ENCODE data around the gene AOPEP.

Gene AOPEP

GRCh38 chr9:95124582-95125367 lies 398.3 kb downstream of the AOPEP start:
- Histone ChIP-seq H4K20me1 (ENCODE audit: insufficient read depth, low read length) (no peaks in the 10 kb centered on the region), H3K9ac (ENCODE audit: low read length) (no peak overlapping the region), H3K9me3 (ENCODE audit: insufficient read depth, low read length) (no peaks in the 10 kb centered on the region), H3K27me3 (ENCODE audit: low read depth, low read length) (no peaks in the 10 kb centered on the region), H3K27ac (ENCODE audit: low read length) (no peak overlapping the region), H3K79me2 (ENCODE audit: low read length) (no peaks in the 10 kb centered on the region), H3K36me3 (replicated peaks; ENCODE audit: low read depth, low read length) (no peaks in the 10 kb centered on the region), H3K4me2 (ENCODE audit: low read length) (no peak overlapping the region), H2AFZ (ENCODE audit: low read depth, low read length) (no peak overlapping the region), H3K4me3 (ENCODE audit: low read length) (no peak overlapping the region), H3K4me1 (ENCODE audit: low read length) (no peaks in the 10 kb centered on the region)
- TF ChIP-seq, protein P1, sequence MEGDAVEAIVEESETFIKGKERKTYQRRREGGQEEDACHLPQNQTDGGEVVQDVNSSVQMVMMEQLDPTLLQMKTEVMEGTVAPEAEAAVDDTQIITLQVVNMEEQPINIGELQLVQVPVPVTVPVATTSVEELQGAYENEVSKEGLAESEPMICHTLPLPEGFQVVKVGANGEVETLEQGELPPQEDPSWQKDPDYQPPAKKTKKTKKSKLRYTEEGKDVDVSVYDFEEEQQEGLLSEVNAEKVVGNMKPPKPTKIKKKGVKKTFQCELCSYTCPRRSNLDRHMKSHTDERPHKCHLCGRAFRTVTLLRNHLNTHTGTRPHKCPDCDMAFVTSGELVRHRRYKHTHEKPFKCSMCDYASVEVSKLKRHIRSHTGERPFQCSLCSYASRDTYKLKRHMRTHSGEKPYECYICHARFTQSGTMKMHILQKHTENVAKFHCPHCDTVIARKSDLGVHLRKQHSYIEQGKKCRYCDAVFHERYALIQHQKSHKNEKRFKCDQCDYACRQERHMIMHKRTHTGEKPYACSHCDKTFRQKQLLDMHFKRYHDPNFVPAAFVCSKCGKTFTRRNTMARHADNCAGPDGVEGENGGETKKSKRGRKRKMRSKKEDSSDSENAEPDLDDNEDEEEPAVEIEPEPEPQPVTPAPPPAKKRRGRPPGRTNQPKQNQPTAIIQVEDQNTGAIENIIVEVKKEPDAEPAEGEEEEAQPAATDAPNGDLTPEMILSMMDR (IDR thresholded peaks at IDR 0.05; ENCODE audit: low read depth, low read length): peak; percentile 44
- no peak for TF ChIP-seq EZH2phosphoT487 (IDR thresholded peaks at IDR 0.05; ENCODE audit: low read depth)

- no peak overlapping the region for H2AFZ ChIP-seq (ENCODE audit: low read depth, low read length)
Observed at GRCh38 chr9:95125652-95126051, 399.2 kb downstream of the AOPEP start.

DNA sequence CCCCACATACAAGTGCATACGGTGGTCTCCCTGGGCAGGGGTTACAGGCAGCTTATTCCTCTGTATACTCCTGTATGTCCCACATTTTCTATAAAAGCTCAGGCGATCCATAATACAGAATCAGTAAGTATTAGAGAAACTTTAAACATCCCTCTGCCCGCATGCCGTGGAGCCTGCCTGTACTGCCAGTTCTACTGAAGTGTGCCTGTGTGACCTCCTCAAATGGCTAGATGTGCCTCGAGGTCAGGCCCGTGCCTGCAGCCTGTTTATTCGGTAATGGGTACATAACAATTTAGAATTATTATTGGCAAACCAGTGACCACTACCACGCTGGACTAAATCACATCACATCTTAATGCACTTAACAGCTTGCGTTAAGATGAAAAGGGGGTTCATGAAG lies 400.2 kb downstream of the AOPEP start:
- Histone ChIP-seq H3K36me3 (replicated peaks; ENCODE audit: low read depth, low read length) (no peaks in the 10 kb centered on the region), H3K27ac (ENCODE audit: low read length) (no peak overlapping the region), H3K4me2 (ENCODE audit: low read length) (no peak overlapping the region), H3K4me1 (ENCODE audit: low read length) (no peaks in the 10 kb centered on the region), H3K4me3 (ENCODE audit: low read length) (no peak overlapping the region), H3K27me3 (ENCODE audit: low read depth, low read length) (no peaks in the 10 kb centered on the region), H3K9ac (ENCODE audit: low read length) (no peak overlapping the region), H2AFZ (ENCODE audit: low read depth, low read length) (no peak overlapping the region), H3K9me3 (ENCODE audit: insufficient read depth, low read length) (no peaks in the 10 kb centered on the region), H3K79me2 (ENCODE audit: low read length) (no peaks in the 10 kb centered on the region), H4K20me1 (ENCODE audit: insufficient read depth, low read length) (no peaks in the 10 kb centered on the region)
- no peak for TF ChIP-seq EZH2phosphoT487 (IDR thresholded peaks at IDR 0.05; ENCODE audit: low read depth)
- TF ChIP-seq, protein P1 (IDR thresholded peaks at IDR 0.05; ENCODE audit: low read depth, low read length): no peak

More at GRCh38 chr9:95125652-95126051, 399.2 kb downstream of the AOPEP start:
- no peak overlapping the region for H3K4me2 ChIP-seq (ENCODE audit: low read length)
- no peaks in the 10 kb centered on the region for H3K4me1 ChIP-seq (ENCODE audit: low read length)
- H3K36me3 ChIP-seq (replicated peaks; ENCODE audit: low read depth, low read length): no peaks in the 10 kb centered on the region
- H3K4me3 ChIP-seq (ENCODE audit: low read length): no peak overlapping the region
- H3K27ac ChIP-seq (ENCODE audit: low read length): no peak overlapping the region
- H3K9me3 ChIP-seq (ENCODE audit: insufficient read depth, low read length): no peaks in the 10 kb centered on the region
- H4K20me1 ChIP-seq (ENCODE audit: insufficient read depth, low read length): no peaks in the 10 kb centered on the region
- no peaks in the 10 kb centered on the region for H3K27me3 ChIP-seq (ENCODE audit: low read depth, low read length)
- H3K79me2 ChIP-seq (ENCODE audit: low read length): no peaks in the 10 kb centered on the region
- TF ChIP-seq, protein P1 (IDR thresholded peaks at IDR 0.05; ENCODE audit: low read depth, low read length): no peak
- TF ChIP-seq EZH2phosphoT487 (IDR thresholded peaks at IDR 0.05; ENCODE audit: low read depth): no peak
- H3K9ac ChIP-seq (ENCODE audit: low read length): no peak overlapping the region

GRCh38 chr9:95127249-95128176 lies 401.0 kb downstream of the AOPEP start:
- H3K27ac ChIP-seq (ENCODE audit: low read length): no peak overlapping the region
- no peak overlapping the region for H2AFZ ChIP-seq (ENCODE audit: low read depth, low read length)
- H3K4me3 ChIP-seq (ENCODE audit: low read length): no peak overlapping the region
- no peaks in the 10 kb centered on the region for H3K79me2 ChIP-seq (ENCODE audit: low read length)
- H3K27me3 ChIP-seq (ENCODE audit: low read depth, low read length): no peaks in the 10 kb centered on the region
- no peaks in the 10 kb centered on the region for H3K9me3 ChIP-seq (ENCODE audit: insufficient read depth, low read length)
- H3K4me2 ChIP-seq (ENCODE audit: low read length): no peak overlapping the region; the same call in 1 of the 2 replicates
- H3K9ac ChIP-seq (ENCODE audit: low read length): no peak overlapping the region
- no peaks in the 10 kb centered on the region for H3K36me3 ChIP-seq (replicated peaks; ENCODE audit: low read depth, low read length)
- H4K20me1 ChIP-seq (ENCODE audit: insufficient read depth, low read length): no peaks in the 10 kb centered on the region
- H3K4me1 ChIP-seq (ENCODE audit: low read length): no peaks in the 10 kb centered on the region
- TF ChIP-seq, protein P1 (IDR thresholded peaks at IDR 0.05; ENCODE audit: low read depth, low read length): peak; percentile 86
- no peak for TF ChIP-seq EZH2phosphoT487 (IDR thresholded peaks at IDR 0.05; ENCODE audit: low read depth)

Measured in OCI-LY3 (cell line).